Esophagus mucosa (tissue), 1 donor: Measurements from ENCODE around the gene NTHL1. TPM values are rescaled to one million over a fixed set of nuclear protein-coding genes. Genes with fewer than 3 reads are reported as not detected.

ENCODE experiments used
- ATAC-seq: fragments of 200-7000 bp; cut with Tn5 transposase; one replicate; pipeline ENCODE4 v1.9.1; 2020
- total RNA-seq: library from RNA; stranded (reverse); gene quantifications from one replicate; pipeline ENCODE4 v1.2.4, GENCODE V29; 2023
- donor health status: DM: yes; HTN: yes; CAD: no.

The NTHL1 gene
- total RNA-seq, 1 donor from 2014 or later: 15.8 TPM

DNA sequence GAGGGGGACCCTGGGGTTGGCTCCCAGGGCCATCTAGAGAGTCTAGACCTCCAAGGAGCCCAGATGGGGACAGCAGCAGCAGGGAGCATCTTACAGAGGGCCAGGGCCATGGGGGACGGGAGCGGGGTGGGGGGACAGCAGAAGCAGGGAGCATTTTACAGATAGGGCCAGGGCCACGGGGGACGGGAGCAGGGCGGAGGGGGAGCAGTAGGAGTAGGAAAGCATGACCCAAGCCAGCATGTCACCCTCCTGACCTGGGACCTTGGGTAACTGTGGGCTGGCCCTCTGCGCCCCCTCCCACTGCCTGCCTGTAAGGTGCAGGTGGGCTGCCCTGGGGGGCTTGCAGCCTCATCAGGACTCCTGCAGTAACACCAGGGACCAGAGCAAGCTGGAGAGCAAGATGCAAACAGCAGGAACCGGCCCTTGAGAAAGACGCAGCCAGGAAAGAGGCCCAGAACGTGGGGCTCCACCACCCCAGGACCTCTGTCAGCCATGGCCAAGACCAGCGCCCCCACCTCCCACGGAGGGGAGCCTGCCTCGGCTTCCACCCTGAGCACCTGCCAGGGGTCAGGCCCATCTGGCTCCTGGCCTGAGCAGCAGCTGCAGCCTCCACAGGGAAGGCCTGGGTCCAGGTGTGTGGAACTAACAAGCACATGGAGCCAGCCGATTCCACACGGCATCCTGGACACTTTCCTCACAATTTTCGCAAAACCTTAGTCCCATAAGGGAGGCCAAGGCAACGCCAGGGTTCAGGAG, 40.4 kb downstream of the NTHL1 start:
- ATAC-seq: no peak

DNA sequence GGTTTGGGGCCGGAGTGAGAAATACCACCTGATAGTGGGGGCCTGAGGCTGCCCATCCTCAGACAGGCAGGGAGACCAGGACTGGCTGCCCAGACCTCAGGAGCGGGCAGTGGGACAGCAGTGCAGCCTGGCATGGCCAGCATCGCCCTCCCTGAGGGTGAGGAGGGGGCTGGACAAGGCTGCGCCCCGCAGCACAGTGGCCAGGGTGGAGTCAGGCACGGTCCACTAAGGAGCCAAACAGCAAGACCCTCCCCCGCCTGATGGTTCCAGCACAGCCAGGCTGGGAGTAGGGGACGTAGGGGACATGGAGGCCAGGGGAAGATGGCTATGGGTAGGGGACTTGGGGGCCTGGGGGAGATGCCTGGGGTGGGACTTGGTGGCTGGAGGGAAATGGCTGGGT, 41.3 kb downstream of the NTHL1 start:
- ATAC-seq: no peak

DNA sequence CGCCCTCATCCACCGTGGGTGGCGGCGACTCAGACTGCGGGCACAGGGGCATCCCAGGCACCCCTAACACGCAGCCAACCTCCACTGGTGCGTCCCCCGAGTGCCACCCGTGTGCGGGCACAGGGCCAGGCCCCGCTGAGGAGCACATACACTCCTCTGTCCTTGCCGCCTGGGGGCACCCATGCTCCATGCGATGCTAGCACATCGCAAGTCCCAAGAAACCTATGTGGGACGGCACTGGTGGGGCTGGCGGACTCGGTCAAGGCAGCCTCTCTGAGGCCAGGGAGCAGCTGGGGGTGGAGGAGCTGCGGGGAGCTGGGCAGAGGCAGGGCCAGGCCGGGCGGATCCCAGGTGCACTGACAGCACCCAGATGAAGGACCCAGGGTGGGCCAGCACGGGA, 42.0 kb downstream of the NTHL1 start:
- ATAC-seq: no peak

DNA sequence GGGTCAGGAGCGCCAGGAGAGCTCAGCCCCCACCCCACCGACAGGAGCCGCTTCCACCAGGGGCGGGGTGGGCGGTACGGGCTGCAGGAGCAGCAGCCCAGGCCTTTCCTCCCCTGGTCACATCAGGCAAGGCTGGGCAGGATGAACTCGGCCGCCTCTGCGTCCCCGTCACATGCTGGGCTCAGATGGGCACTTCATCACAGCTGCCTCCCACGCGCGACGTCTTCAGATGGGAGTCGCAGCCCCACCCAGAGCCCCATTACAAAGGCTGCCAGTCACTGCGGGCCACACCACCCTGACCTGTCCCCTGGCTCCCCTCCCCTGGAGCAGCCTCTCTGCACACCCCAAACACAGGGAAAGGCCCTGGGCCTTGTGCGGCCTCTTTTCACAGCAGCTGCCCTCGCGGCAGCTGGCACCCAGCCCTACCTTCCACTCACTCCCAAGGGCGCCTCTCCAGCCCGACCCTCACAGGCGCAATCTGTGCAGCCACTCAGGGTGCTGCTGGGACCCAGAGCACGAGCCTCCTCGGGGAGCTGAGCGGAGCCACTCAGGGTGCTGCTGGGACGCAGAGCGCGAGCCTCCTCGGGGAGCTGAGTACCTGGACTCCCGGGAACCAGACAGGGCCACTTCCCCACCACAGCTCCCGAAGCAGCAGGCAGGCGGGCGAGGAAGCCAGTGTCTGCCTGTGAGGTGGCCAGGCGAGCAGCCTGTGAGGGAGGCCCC, 42.7 kb downstream of the NTHL1 start:
- ATAC-seq: no peak

DNA sequence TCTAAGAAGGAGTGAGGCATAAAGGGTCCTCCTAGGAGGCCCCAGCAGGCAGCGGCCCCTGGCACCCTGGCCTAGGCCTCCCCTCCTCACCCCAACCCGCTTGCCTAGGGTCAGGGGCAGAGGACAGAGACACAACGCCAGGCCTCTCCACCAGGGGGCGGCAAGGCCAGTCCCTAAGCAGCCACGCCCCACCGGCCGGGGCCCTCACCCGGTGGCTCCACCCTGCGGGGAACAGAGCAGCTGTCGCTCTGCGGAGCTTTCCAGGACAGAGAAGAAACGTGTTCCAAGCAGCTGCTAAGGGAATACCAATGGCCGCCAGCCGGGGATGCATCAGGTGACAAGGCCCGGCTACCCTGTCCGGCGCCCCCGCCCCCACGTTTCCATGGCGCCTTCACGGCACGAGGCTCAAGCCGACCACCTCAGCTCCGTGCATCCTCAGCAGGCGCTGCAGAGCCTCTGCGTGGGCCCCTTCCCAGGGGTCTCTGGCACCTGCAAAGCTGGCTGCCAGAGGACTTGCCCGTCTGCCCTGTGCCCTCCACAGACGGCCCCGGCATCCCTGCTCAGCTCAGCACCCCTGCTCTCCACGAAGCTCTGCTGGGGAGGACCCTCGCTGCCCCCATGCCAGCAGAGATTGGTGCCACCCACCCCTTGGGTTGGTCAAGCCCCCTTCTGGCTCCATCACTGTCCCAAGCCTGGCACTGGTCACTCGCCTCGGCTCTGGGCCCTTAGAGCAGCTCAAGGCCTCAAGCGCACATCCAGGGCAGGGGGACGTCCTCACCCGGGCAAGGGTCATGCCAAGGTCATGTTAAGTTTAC, 43.6 kb downstream of the NTHL1 start:
- ATAC-seq: peak; percentile 67

DNA sequence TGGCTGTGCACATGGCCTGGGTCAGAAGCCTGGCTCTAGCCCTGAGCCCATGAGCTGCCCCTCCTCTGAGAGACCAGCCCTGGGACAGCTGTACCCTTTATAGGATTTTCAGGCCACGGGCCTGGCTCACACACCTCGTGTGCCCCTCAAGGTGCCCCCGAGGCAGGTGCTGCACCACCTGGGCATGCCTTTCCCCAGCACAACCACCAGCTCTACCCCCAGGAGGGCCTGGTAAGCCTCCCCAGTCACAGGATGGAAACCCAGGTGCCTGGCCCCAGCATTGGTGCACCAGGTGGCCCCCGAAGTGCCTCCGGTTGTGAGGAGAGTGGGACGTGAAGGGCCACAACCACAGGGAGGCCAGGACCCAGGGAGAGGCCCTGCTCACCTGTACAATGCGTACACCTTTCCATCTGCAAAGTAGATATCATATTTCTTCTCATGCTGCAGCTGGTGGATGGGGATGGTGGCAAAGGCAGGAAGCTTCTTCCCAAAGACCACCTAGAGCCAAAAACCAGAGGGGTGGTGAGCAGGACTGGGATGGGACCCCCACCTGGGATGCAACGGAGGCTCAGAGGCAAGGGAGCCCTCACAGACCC, 44.3 kb downstream of the NTHL1 start:
- ATAC-seq: no peak

DNA sequence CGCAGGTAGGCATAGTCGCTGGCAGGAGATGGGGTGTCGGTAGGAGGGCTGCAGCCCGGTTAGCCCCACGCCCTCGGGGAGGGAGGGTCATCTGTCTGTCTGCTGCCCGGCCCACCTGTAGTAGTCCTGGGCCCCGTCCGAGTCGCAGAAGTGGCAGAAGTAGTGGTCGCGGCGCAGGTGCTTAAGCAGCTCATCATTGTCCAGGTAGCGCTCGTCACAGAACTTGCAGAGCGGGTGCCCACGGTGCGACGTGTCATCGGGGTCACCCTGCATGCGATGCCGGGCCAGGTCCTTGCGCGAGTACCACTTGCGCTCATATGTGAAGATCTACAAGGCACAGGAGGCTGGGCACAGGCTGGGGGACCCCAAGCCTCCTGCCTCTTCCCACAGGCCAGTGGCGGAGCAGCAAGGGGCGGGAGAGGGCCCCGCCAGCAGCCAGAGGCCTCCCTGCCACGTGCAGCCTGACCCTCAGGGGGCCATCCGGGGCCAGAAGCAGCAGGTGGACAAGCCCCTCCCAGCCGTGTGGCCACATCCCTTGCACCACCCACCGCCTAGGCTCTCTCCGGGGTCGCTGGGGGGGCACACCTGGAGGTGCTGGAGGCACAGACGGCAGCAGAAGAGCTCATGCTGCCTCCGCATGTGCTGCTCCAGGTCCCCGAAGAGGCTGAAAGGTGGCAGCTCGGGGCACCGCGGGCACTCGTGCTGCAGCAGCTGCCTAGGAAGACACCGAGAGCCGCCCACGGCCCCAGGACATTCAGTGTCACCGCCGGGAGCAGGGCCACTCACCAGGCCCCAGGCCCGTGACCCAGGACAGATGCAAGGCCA, 45.0 kb downstream of the NTHL1 start:
- ATAC-seq: no peak

DNA sequence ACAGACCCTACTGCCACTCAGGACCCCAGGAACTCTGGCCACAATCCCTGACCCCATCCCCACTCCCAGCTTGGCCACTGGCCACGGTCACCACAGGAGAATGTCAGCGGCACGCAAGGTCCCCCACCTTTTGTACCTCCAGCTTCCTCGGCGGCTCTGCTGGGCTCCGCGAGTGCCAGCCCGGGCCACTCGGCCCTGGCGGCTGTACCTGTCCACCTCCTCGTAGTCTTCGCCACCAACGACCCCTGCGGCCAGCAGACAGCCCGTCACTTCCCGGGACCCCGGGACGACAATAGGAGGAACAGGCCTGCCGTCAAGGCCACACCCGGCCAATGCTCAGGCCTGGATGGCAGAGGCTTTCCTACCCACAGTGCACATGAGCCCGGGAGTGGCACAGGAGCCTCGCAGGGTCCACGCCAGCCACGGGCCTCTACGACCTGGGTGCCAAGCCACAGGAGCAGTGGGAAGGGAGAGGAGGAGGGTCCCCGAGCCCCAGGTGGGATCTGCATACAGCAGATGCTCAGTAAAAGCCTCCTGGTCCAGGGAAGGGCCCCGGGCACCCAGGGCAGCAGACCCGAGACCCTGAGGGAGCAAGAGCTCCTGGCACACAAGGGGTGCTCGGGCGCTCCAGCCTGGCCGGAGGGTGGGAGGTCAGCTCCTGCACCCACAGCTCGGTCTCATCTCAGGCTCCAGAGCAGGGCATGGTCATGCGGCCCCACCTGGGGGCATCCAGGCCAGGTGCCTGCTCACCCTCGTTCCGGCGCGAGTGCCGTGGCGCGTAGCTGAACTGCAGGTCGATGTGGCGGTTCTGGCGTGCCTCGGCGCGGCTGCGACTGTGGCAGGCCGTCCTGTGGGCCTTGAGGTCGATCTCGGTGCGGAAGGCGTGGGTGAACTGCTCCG, 45.9 kb downstream of the NTHL1 start:
- no peak for ATAC-seq

DNA sequence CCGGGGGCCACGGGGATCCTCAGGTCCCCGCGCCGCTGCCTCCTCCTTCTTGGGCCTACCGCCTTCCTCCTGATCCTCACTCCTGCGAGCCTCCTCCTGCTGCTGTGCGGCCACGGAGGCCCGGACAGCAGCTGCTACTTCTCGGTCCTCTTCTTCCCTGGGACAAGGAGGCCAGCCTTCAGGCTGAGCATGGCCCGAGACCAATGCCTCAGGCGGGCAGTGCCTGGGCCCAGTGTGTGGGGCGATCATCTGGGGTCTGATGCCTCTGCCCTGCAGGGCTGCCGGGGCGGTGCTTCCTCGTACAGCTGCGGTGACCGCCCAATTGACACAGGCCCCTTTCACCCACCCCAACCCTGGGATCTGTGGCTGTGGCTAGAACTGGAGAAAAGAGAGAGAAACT, 46.6 kb downstream of the NTHL1 start:
- ATAC-seq: no peak

DNA sequence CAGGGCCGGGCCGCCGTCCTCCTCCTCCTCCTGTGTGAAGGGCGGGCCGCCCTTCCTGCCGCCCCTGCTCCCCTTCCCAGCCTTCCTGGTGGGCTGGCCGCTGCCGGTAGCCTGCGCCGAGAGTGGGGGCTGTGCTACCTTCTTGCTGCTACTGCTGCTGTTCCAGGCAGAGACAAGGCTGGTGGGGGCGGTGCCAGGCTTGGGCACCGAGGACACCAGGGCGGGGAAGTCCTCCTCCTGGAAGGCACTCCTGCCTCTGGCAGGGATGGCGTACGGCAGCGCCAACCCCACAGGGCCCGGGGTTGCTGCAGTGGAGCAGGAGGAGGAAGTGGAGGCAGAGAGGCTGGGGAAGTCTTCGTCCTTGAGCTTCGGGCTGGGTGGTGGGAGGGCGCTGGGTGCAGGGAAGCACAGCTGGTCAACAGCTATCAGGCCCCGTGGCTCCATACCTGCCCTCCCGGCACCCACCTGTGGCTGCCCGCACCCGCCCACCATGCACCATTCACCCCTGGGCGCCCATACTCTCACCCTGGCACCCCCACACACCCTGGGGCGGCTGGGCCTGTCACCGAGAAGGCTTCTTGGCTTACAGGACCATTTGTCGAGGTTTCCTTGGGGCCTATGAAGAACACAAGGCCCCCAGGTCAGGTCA, 47.6 kb downstream of the NTHL1 start:
- no peak for ATAC-seq

DNA sequence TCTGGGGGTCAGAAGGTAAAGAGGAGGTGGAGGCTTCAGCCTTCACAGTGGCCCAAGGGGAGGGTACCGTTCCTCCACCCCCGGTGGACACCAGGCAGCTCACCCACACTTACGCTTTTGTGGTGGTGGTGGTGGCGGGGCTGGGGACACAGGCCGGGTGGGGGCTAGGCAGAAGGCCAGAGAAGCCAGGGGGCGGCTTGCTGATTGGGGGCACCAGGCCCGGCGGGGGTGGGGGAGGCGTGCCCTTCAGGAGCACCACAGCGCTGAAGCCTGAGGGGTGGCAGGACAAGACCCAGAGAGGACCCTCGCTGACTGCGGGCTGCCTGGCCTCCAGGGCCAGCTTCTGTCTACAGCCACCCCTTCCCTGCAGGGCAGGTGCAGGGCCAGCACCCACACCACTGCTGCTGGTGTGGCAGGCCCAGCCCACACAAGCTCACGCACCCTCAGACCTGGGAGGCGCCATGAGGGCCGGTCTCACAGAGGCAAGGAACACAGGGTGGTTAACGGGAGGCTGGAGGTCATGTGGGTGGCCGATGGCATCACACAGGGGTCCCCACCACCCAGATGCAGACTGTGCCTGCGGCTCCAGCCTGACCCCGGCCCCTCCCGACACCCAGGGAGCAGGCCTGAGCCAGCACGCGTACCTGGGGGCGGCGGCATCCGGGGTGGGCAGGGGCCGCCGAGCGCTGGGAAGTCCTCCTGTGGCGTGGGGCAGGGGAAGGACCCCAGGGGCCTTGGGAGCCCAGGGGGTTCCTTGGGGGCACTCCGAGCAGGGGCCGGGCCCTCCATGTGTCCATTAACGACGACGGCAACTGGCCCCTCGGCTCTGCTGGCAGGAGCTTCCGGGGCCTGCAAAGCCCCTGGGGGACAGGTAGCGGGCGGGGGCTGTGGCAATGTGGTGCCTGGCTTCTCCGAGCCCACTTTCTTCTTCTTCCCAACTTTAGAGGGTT, 48.5 kb downstream of the NTHL1 start:
- no peak for ATAC-seq

DNA sequence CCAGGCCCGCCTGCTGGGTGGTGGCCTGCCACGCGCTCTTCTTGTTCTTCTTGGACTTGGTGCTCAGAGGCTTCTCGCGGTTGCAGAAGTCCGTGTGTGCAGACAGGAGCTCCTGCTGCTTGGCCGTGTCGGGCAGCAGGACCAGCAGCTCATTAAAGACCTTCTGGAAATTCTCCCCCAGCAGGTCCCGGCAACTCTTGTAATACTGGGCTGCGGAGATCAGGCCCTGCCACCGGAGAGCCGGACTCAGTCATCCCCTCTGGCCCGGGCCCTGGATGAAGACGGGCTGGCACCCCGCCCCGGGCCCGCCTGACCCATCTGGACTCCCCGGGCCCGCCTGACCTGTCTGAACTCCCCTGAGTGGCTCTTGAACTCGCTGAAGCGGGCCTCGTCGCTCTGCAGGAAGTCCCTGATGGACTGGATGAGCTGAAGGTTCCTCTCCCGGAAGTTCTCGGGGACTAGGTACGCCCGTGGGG, 49.2 kb downstream of the NTHL1 start:
- ATAC-seq: peak; percentile 7

DNA sequence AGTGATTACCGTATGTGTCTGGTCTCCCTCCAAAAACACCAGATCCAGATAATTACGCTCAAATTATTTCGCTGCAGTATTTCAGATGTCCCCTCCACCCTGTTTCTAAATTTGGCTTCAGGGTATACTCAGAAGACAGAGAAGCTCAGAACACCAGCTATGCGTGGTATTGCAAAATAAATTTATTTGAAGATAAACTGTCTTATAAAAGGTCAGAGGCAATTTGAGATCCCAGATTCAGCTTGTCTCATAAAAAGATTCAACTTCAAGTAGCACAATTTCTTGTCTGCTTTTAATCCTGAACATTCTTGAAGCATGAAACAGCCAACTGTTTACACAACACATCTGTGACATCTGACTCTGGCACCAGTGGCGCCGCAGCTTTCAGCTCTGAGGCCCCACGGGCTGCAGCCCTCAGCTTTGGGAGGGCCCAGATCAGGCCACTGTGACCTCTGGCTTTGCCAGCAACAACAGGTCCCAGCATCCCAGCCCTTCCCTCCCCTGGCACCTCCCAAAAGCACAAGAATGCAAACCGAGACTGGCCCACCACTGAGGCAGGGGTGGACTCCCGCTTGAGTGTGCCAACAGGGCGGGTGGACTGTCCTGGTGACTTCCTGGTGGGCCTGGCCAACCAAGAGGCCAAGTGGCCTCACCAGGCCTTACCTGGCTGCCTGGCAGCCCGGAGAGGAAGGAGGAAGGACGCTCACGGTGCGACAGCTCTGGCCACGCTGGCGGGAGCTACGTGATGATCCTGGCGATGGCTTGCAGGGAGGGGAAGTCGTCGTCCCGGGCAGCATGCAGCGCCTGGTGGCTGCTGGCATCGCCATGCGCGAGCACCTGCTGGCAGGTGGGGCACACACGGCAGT, 49.9 kb downstream of the NTHL1 start:
- ATAC-seq: no peak

DNA sequence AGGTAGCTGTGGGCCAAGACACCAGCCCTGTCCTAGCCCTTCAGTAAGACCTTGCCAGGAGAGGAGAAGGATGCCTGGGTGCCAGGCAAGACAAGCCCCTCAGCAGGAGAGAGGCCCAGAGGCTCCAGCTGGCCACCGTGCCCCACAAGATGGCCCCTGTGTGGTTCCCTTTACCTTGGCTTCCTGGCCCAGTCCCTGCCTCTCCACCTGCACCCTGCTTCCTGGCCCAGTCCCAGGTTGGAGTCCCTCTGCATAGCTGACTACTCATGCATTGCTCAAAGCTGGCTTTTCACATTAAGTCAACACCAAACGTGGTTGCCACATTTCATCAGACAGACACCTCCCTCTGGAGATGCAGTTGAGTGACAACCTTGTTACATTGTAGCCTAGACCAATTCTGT, 53.9 kb downstream of the NTHL1 start:
- peak; percentile 39 for ATAC-seq

DNA sequence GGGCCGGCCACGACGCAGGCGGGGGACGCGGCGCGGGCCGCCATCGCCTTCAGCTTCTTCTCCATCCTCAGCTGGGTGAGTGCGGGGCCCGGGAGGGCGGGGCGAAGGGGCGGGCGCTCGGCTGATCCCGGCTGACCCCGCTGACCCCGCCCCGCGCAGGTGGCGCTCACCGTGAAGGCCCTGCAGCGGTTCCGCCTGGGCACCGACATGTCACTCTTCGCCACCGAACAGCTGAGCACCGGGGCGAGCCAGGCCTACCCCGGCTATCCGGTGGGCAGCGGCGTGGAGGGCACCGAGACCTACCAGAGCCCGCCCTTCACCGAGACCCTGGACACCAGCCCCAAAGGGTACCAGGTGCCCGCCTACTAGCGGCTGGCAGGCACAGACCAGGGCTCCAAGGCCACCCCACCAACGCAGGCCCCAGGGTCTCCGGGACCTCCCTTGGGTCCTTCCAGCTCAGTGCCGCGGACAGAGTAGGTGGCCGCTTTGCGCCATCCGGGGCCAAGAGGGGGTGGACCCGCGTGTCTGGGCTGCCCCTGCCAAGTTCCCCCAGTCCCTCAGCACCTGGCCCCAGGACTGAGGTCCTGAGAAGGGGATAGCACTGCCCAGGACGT, 54.8 kb downstream of the NTHL1 start:
- peak; percentile 1 for ATAC-seq

DNA sequence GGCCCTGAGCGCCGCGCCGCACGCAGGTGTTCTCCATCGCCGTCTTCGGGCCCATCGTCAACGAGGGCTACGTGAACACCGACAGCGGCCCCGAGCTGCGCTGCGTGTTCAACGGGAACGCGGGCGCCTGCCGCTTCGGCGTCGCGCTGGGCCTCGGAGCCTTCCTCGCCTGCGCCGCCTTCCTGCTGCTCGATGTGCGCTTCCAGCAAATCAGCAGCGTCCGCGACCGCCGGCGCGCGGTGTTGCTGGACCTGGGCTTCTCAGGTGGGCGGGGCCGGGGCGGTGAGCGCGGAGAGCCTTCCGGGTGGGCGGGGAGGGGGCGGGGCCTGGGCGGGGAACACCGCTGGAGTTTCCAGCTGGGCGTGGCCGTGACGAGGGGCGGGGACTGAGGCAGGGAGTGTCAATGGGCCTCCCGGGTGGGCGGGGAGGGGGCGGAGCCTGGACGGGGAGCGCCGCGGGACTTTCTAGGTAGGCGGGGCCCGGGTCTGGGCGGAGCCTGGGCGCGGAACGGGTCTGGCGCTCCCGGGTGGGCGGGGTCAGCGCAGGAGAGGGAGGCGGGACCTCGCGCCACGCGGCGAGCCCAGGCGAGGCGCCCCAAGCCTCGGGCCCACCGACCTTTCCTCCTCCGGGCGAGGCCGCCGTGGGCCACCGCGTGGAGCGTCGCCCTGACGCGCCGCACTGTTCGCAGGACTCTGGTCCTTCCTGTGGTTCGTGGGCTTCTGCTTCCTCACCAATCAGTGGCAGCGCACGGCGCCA, 55.5 kb downstream of the NTHL1 start:
- peak; percentile 84 for ATAC-seq

DNA sequence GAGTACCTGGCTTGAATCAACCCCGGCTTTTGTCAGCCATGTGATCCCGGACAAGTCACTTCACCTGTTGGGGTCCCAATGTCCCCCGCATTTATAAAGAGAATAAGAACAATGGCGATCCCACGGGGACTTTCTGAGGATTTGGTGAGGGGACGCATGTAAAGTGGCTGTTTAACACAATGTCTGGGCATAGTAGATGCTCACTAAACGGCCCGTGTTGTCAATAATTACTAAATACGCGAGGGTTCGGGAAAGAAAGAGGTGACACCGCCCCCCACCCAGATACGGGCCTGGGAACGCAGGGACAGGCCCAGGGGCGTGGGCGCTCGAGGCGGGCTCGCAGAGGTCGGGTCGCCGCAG, 56.1 kb downstream of the NTHL1 start:
- ATAC-seq: no peak
